ENCODE results near the gene MARCO. TPM values are rescaled to one million over a fixed set of nuclear protein-coding genes. Genes with fewer than 3 reads are reported as not detected.

The MARCO gene
- total RNA-seq, 1 experiment from 2014 or later, result not detected

DNA sequence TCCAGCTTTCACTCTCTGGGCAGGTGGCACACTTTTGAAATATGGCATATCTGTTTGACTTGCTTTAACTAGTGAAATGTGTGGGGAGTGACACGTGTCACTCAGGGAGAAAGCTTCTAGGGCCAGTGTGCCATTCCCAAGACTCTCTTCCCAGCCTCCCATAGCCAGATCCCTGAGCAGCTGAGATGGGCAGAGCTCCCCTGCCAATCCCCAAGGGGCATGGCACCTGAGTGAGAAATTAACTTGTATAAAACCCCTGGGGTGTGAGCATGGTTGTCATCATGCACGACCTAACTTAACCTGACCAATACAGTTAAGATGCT is 39.0 kb upstream of the MARCO start:
- no peak for DNase-seq
- Histone ChIP-seq H2BK120ac (ENCODE audit: low read depth, low read length, poor library complexity, severe bottlenecking) (no peak overlapping the region), H3K4ac (ENCODE audit: low read depth, low read length) (no peak overlapping the region), H4K5ac (ENCODE audit: insufficient read length, low read depth, low read length) (no peak overlapping the region), H2BK12ac (ENCODE audit: insufficient read length, low read depth, low read length) (no peak overlapping the region), H3K23ac (ENCODE audit: insufficient read length, low read depth, low read length) (no peak overlapping the region), H2AFZ (ENCODE audit: low read length) (no peak overlapping the region), H3K14ac (ENCODE audit: insufficient read depth, low read length) (no peak overlapping the region), H3K27me3 (ENCODE audit: insufficient read depth, low read length) (no peaks in the 10 kb centered on the region), H4K8ac (replicated peaks; ENCODE audit: insufficient read length, low read depth, low read length) (no peak overlapping the region), H3K23me2 (ENCODE audit: insufficient read length, low read depth, low read length, poor library complexity, severe bottlenecking) (no peaks in the 10 kb centered on the region), H3T11ph (ENCODE audit: low read length) (no peak overlapping the region), H3K79me1 (ENCODE audit: insufficient read depth, low read depth, low read length, poor library complexity, severe bottlenecking) (no peaks in the 10 kb centered on the region), H3K4me1 (ENCODE audit: insufficient read depth, low read length) (no peaks in the 10 kb centered on the region), H4K91ac (ENCODE audit: insufficient read length, low read depth, low read length) (no peak overlapping the region), H3K56ac (ENCODE audit: insufficient read length, low read depth, low read length) (no peak overlapping the region), H2BK15ac (ENCODE audit: low read depth, low read length) (no peak overlapping the region), H2AK5ac (ENCODE audit: insufficient read length, low read length) (no peak overlapping the region), H3K9me3 (ENCODE audit: control insufficient read depth, low read depth, low read length) (no peaks in the 10 kb centered on the region), H4K20me1 (ENCODE audit: control insufficient read depth, insufficient read depth, insufficient read length) (no peaks in the 10 kb centered on the region), H3K9ac (ENCODE audit: extremely low read depth, insufficient read length, low read length) (no peak overlapping the region), H3K27ac (ENCODE audit: insufficient read length, low read depth, low read length) (no peak overlapping the region), H2BK5ac (ENCODE audit: insufficient read length, low read length) (no peak overlapping the region), H3K79me2 (ENCODE audit: insufficient read depth, low read length) (no peaks in the 10 kb centered on the region), H2BK20ac (ENCODE audit: low read depth, low read length, poor library complexity, severe bottlenecking) (no peak overlapping the region), H3K18ac (ENCODE audit: insufficient read length, low read depth, low read length) (no peak overlapping the region), H3K4me2 (ENCODE audit: insufficient read depth, insufficient read length, low read length) (no peak overlapping the region)
- Mint-ChIP-seq H3K9me3 (peaks cover 2 to 4% of the 10 kb centered on the region in 2 experiments; a peak in 4 of 5 replicates), H3K4me3 (no peak overlapping the region), H3K27me3 (ENCODE audit: low read depth) (peaks cover 25% of the 10 kb centered on the region; the same call in 1 of the 2 replicates), H3K4me1 (peaks cover 7 to 10% of the 10 kb centered on the region in 2 experiments), H3K27ac (no peak overlapping the region), H3K36me3 (ENCODE audit: insufficient read depth in 1 of 3, low read depth in 3 of 3) (peaks cover 0 to 6% (median 3%) of the 10 kb centered on the region in 3 experiments; a peak in 4 of 7 replicates)
- TF ChIP-seq, protein P1, sequence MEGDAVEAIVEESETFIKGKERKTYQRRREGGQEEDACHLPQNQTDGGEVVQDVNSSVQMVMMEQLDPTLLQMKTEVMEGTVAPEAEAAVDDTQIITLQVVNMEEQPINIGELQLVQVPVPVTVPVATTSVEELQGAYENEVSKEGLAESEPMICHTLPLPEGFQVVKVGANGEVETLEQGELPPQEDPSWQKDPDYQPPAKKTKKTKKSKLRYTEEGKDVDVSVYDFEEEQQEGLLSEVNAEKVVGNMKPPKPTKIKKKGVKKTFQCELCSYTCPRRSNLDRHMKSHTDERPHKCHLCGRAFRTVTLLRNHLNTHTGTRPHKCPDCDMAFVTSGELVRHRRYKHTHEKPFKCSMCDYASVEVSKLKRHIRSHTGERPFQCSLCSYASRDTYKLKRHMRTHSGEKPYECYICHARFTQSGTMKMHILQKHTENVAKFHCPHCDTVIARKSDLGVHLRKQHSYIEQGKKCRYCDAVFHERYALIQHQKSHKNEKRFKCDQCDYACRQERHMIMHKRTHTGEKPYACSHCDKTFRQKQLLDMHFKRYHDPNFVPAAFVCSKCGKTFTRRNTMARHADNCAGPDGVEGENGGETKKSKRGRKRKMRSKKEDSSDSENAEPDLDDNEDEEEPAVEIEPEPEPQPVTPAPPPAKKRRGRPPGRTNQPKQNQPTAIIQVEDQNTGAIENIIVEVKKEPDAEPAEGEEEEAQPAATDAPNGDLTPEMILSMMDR (conservative IDR thresholded peaks at IDR 0.05), result no peak
- WGBS (ENCODE audit: extremely low coverage, insufficient read length, low lambda C conversion rate), result no CpG with 5 or more reads among the region's 2 CpGs
